NCI-H2107 treated with DMSO at 0.1 percent for 48 hours (cell line): ENCODE results near the gene ZBTB7B.
"Not testable (repeated sequence)": the region's sequence is repeated elsewhere in the genome, so short reads cannot be mapped to it uniquely, and the experiment has no call there.

Source experiments
- DNase-seq: peaks from one replicate; lab custom pipeline; 2025; ENCODE audit not compliant: unreplicated experiment; lab: John Stamatoyannopoulos, UW

ZBTB7B gene

DNA sequence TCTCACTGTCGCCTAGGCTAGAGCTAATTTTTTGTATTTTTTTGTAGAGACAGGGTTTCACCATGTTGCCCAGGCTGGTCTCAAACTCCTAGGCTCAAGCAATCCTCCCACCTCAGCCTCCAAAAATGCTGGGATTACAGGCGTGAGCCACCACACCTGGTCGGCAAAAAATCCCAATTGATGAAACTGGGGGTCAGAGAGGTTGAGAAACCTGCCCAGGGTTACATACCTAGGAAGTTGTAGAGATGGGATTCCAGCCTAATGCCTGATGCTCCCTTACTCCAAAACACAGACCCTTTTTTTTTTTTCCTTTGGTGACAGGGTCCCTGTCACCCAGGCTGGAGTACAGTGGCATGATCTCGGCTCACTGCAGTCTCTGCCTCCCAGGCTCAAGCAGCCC is 15.9 kb upstream of the ZBTB7B start:
- not testable (repeated sequence) for DNase-seq

DNA sequence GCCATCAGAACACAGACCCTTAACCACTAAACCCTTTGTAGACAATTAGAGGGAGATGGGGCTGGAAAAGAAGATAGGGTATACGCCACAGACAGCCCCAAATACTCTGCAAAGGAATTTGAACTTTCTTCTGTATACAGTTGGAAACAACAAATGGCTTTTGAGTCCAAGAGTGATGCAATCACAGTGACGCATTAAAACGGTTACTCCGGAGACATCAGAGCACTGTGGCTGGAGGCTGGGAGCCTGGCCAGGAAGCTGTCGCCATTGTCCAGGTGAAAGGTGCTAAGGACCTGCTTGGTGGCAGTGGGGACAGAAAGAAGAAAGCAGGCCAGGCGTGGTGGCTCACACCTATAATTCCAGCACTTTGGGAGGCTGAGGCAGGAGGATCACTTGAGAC is 15.3 kb upstream of the ZBTB7B start:
- no peak for DNase-seq

DNA sequence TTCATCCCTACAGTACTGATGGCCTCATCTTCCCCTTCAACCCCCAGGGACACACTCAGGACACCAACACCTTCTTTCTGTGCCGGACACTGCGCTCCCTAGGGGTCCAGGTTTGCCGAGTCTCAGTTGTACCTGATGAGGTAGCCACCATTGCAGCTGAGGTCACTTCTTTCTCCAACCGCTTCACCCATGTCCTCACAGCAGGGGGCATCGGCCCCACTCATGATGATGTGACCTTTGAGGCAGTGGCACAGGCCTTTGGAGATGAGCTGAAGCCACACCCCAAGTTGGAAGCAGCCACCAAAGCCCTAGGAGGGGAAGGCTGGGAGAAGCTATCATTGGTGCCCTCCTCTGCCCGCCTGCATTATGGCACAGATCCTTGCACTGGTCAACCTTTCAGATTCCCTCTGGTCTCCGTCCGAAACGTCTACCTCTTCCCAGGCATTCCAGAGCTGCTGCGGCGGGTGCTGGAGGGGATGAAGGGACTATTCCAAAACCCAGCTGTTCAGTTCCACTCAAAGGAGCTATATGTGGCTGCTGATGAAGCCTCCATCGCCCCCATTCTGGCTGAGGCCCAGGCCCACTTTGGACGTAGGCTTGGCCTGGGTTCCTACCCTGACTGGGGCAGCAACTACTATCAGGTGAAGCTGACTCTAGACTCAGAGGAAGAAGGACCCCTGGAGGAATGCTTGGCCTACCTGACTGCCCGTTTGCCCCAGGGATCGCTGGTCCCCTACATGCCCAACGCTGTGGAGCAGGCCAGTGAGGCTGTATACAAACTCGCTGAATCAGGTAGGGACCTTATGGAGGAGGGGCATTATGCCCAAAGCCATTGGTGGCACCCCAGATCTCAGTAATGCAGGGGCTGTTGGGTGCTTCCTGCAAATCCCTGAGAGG is 14.3 kb upstream of the ZBTB7B start:
- no peak for DNase-seq

DNA sequence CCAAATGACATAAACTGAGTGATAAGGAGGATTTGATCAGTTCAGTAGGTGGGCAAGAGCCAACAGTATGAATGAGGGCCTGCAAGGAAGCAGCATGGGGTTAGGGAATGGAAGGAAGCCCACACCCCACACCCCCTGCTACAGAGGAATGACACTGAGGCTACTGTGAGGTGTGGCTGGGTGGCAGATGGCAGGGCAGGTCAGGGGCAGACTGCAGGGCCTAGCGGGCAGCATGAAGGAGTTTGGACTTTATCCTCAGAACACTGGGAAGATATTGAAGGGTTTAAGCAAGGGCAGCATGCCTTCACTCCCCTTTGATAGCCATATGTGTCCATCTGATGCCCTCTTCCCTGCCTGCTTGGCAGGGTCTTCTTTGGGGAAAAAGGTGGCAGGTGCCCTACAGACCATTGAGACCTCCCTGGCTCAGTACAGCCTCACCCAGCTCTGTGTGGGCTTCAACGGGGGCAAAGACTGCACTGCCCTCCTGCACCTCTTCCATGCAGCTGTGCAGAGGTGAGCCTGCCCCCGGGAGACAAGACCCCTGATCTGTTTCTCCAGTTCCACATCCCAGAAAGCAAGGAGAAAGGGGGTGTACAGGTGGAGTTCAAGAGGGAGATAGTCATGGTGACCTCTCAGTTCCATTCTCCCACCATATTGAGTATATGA is 13.3 kb upstream of the ZBTB7B start:
- DNase-seq = no peak

DNA sequence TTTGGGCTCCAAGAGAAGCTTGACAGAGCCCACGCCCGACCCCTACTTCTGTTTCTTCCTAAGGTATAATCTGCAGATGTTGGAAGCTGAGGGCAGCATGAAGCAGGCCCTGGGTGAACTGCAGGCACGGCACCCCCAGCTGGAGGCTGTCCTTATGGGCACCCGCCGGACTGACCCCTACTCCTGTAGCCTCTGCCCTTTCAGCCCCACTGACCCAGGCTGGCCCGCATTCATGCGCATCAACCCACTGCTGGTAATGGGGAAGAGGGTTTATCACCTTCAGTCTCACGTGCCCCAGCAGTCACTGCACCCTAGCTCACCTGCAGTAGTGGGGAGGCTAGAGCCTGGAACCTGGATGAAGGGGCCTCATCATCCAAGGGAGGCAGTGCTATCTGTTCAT is 12.3 kb upstream of the ZBTB7B start:
- no peak for DNase-seq

DNA sequence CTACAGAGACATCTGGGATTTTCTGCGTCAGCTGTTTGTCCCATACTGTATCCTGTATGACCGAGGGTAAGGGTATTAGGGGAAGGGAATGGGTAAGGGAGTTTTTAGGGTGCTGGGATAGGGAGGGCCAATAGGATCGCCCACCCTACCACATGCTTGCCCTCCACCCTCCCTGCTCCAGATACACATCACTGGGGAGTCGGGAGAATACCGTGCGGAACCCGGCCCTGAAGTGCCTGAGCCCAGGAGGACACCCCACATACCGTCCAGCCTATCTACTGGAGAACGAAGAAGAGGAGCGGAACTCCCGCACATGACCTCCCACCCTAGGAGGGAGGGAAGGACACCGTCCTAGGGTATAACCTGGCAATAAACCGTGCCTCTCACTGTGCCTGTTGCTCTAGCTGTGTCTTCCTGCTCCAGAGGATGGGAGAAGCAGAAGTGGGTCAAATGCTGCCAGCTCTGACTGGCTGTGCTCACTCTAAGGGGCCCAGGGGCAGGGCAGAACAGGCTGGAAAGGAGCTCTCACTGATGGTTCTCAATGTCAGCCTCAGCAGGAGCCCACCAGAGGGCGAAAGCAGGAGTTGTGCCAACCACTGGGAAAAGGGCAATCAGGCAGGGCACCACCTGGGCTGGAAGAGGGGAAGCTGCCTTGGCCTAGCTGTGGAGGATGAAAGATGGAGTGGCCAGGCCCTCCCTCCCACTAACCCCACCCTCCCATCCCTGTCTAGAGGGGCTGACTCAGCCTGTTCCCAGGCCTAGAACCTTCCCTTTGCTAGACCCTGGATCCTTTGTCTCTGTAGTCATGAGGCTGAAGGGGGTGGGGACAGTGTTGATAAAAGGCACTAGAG is 9.7 kb upstream of the ZBTB7B start:
- no peak for DNase-seq

DNA sequence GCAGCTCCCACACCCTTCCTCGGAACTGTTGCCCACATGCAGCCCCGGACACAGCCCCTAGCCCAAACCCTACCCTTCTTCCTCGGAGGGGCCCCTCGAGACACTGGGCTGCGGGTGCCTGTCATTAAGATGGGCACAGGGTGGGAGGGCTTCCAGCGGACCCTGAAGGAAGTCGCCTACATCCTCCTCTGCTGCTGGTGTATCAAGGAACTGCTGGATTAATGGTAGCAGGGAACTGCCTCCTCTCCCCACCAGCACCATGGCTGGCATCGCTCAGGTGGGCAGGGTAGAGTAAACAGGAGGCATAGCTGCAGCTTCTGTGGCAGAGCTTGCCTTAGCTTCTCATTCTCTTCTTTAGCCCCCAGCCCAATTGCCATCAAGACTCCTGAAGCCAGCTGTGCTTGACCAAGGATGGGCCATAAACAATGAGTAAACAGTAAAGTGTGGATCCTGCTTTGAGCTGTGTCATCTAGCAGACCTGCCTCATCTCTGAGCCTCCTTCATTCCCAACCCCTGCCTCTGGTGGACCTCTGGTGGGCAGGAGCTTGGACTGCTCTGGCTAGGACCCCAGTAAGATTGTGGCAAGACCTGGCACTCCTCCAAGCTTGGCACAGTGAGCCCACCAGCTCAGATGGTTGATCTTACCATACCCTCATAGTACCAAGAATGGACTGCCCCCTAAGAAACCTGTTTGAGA is 8.9 kb upstream of the ZBTB7B start, which contains the start of gene LENEP:
Gene LENEP (plus strand): TSS at position 15 of the 697 bp plus-strand sequence. CDS start 22 bp downstream, at position 37.
- DNase-seq = no peak

DNA sequence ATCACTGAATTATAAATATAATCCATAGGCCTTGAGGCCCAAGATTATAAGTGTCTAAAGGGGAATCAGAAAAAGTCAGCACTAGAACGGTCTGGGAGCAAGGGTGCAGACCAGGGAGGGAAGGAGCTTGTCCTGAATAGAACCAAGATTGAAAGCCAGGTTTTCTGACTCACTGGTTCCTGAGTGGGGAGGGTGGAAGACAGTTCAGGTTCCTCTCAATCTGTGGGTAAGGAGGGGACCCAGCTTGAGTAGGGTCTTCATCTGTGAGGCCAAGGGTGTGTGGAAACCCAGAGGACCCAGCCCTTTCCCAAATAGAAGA is 8.4 kb upstream of the ZBTB7B start:
- DNase-seq = no peak

DNA sequence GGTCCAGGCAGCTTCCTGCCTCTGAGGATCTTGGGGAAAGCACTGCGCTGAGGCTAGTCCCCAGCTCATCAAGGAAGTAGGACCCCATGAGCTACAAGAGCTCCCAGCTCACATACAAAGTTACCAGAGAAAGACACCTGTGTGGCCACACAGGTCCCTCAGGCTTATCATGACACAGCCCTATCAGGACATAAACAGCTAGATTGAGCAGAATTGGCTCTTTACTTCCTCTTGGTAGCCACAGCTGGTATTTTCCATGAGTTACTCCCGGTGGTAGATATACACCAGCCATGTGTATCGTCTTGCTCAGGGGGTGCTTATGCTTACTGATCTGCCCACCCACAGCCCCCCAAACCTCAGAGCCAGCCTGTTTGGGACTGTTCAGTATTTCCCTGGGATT is 8.0 kb upstream of the ZBTB7B start:
- DNase-seq = no peak

DNA sequence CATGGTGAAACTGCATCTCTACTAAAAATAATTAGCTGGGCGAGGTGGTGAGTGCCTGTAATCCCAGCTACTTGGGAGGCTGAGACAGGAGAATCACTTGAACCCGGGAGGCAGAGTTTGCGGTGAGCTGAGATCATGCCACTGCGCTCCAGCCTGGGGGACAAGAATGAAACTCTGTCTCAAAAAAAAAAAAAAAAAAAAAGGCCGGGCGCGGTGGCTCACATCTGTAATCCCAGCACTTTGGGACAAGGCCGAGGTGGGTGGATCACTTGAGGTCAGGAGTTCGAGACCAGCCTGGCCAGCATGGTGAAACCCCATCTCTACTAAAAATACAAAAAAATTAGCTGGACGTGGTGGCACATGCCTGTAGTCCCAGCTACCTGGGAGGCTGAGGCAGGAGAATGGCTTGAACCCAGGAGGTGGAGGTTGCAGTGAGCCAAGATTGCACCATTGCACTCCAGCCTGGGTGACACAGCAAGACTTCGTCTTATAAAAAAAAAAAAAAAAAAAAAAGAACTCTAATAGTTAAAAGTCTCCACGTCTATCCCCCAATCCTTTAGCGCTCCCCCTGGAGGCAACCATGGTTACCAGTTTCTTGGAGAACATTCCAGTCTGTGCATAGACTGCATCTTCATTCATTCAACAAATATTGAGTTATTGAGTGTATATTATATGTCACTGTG is 7.2 kb upstream of the ZBTB7B start:
- peak; percentile 37 for DNase-seq

DNA sequence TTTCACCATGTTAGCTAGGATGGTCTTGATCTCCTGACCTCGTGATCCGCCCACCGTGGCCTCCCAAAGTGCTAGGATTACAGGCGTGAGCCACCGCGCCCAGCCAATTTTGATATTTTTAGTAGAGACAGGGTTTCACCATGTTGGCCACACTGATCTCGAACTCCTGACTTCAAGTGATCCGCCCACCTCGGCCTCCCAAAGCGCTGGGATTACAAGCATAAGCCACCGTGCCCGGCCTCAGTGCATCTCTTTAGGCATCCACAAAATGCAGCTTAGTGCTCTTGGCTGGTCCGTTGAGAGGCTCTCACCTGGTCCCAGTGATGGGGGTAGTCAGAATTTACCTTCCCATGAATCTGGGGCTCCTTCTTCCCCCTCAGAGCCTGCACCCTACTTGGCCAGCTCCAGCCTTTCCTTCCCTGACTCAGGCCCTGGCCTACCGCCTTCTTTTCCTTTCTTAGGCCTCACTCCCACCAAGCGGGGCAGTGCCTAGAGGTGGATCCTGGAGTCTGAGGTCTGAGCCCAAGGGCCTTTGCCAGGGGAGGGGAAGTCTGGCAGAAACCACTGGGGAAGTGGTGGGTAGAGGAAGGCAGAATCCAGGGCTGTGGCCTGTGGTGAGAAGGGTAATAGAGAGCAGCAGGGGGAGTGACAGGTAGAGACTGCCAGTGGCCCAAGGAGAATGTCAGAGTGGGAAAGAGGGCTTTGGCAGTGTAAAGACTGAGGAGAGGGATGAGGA is 5.5 kb upstream of the ZBTB7B start:
- DNase-seq = no peak

DNA sequence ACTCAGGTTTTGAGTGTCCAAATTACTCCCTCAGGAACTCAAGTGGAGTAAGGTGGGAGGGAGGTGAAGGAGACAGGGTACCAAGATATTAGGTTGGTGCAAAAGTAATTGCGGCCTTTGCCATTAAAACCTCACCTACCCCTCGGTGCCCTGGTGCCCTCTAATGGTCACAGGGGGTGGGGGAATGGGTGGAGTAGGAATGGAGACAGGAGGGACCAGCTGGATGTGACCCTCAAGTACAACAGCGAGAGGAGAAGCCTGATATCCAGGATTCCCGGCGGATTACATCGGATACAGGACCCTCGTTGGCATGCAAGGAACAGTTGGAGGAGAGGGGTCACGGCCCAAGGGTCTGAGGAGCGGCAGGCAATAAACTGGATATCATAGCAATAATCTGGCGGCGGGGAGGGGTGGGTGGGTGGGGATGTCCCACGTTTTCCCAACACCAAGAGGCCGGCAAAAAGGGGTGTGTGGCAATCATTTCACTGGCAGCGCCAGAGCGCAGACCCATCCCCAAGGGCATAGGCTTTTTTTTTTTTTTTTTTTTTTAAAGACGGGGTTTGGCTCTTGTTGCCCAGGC is 4.3 kb upstream of the ZBTB7B start:
- no peak for DNase-seq

DNA sequence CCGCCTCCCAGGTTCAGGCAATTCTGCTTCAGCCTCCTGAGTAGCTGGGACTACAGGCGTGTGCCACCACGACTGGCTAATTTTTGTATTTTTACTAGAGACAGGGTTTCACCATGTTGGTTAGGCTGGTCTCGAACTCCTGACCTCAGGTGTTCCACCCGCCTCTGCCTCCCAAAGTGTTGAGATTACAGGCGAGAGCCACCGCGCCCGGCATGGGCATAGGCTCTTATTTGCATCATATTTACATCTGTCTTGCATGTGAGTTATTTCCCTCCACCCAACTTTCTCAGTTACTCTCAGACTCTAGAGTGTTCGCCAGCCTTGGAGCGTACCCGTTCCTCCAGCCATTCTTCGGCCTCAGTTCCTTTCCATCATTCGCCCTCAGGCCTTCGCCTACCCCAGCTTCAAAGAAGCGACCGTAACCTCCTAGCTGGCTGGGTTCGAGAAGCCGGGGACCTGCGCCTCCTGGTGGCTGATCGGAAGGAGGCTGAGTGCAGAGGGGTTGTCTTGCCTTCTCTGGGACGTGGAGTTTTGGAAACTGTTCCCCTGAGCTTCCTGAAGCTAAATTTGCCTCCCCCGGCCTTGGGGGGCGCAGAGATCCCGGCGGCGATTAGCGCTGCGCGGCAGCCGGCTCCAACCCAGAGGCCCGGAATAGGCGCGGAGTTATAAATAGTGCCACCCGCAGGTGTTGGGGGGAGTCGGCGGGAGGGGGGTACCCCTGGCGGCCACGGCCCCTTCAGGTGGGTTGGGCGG is 3.6 kb upstream of the ZBTB7B start:
- peak; percentile 61 for DNase-seq

DNA sequence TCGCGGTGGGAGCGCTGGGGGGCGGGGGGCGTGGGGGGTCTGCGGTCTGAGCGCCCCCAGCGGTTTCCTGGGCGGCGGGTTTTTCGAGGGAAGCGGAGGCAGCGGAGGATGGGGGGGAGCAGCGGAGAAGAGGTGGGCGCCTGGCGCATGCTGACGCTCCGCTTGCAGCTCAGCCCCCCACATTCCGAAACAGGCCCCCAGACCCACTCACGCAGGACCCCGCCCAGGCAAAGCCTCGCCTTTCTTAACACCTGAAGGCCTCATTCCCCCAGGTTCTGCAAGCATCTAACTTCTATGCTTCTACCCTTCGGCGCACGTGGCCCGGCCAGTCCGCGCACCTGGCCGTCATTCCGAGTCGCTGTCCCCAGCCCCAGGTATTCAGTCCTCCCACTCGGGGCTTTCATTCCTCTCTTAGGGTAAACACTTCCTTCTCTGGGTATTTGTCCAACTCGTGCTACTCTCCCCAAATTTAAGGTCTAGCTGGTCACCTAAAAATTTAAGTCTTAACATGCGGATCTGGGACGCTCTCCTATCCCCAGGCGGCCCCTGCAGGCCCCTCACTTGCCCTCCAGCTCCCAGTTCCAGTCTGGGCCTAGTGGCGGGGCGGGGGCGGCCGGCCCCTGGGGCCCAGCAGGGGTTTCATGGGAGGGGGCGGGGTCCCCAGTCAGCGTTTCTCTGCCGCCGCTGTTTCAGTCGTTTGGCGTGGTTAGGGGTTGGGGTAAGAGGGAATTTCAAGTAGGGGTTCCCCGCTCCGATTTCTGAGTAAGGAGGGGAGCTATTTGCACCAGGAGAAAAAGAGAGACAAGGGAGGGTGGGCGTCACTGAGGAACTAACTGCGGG is 2.8 kb upstream of the ZBTB7B start:
- peak; percentile 50 for DNase-seq

DNA sequence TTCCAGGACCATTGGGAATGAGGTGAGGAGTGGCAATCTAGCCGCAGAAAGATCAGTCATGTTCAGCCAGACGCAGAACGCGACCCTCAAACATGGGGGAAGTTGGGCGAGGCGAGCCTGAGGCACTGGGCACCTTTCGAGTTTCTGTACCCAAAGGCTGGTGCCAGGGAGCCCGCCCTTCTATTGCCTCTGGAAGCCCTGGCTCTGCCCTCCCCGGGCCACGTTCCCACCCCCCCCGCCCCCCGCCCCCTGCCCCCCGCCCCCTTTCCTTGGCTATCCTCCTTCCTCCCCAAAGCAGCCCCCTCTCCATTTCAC is 2.2 kb upstream of the ZBTB7B start:
- DNase-seq = no peak

DNA sequence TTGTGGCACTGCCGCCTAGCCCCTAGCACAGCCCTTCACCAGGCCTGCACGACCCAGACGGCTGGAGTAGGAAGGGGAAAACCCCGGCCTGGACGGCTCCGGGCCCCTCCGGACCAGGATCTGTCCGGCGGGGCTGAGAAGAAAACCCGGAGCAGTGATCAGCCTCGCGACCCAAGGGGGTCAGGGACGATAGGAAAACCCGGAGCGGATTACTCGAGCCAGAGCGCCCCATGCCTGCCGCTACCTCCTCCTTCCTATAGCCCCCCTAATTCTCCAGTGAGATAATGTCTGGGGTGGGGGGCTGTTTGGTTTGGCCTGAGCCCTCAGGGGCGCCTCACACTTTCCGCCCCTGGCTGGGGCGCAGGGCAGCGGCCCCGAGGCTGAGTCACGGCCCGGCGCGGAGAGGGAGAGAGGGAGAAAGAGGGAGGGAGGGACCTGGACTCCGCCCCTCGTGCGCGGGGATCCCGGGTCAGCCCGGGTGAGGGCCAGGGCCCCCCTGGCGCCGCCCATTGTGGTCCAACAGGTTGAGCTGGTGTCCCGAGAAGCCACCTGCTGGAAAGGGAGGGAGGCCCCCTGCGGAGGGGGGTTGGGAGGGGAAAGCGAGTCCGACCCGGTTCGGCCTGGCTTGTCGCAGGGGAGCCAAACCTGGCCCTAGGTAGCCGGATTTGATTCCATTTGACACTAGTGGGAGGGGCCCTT is 1.7 kb upstream of the ZBTB7B start:
- DNase-seq = peak; percentile 79

DNA sequence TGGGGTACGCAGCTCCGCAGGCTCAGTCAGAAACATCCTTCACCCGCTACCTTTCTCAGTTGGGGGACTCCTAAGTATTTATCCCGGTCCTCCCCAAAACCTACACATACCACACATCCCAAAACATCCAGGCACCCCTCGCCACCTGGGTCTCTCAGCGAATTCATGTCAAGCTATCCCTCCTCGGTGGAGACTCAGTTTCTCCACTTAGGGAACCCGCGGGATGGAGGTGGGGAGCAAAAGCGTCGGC is 1.3 kb upstream of the ZBTB7B start:
- no peak for DNase-seq
